ENCODE data around the gene CD24.
"Not testable (repeated sequence)": the region's sequence is repeated elsewhere in the genome, so short reads cannot be mapped to it uniquely, and the experiment has no call there.

The CD24 gene

DNA sequence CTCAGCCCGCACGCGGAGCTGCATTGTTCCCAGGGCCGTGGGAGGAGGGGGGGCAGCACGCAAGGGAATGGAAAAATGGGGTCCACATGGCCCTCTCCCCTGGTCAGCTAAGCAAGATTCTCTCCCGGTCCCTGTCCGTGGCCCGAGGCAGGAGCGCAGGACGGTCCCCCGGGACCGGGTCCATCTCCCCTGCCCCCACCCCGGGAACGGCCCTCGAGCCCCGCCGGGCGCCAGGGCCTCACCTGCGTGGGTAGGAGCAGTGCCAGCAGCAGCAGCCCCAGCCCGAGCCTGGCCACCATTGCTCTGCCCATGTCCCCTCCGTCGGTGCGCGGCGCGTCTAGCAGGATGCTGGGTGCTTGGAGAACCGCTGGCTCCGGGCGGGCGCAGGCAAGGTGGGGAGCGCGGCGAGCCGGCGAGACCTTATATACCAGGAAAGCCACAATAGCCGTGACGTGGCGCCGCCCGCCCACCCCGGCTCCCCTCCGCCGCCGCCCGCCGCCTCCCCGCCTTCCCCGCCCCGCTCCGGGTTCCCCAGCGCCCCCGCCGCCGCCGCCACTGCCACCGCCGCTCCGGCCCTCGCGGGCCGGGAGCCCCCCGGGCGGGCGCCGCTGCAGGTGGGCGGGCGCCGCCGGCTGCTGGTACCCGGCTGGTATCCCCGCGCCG is at the start of gene CD24:
CD24 (minus strand) TSS at position 394 of the 663 bp plus-strand sequence; CDS start at position 311, 83 bp downstream.
- TF ChIP-seq GATA1 (IDR thresholded peaks at IDR 0.05; ENCODE audit: low read depth, low read length) (no peak), POLR2A (IDR thresholded peaks at IDR 0.05; ENCODE audit: low read length) (no peak)
- DNase-seq = no peak

- DNase-seq = no peak
These were observed 47.1 kb upstream of the CD24 start for GRCh38 chr6:107021446-107022185.

GRCh38 chr6:107020239-107020638 is 45.7 kb upstream of the CD24 start:
- no peak for DNase-seq
- TF ChIP-seq POLR2A (IDR thresholded peaks at IDR 0.05; ENCODE audit: low read length) (no peak), GATA1 (IDR thresholded peaks at IDR 0.05; ENCODE audit: low read depth, low read length) (no peak)

More at GRCh38 chr6:107021446-107022185, 47.1 kb upstream of the CD24 start:
- no peak for TF ChIP-seq GATA1 (IDR thresholded peaks at IDR 0.05; ENCODE audit: low read depth, low read length)
- TF ChIP-seq POLR2A (IDR thresholded peaks at IDR 0.05; ENCODE audit: low read length) = no peak

GRCh38 chr6:107019628-107020027 is 45.1 kb upstream of the CD24 start:
- DNase-seq = not testable (repeated sequence)

- TF ChIP-seq POLR2A (IDR thresholded peaks at IDR 0.05; ENCODE audit: low read length) (no peak), GATA1 (IDR thresholded peaks at IDR 0.05; ENCODE audit: low read depth, low read length) (no peak)
- DNase-seq = no peak
These were observed 44.5 kb upstream of the CD24 start for GRCh38 chr6:107019047-107019446.

DNA sequence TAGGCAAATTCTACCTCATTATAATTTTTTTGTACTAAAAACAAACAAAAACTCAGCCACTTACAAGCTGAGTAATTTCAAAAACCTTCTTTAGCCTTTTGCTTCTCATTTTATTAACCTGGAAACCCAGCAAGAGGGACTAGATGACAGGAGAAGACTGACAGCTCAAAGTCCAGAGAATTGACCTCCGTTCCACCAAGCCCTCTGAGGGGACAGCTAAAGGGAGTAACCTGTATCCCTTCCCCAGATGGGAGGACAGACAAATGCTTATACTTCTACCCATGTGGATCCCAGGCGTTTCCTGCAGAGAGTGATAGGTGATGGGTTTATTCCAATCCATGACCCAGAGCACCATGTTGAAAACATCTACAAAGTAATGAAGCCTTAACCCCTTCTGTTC is 35.0 kb upstream of the CD24 start:
- DNase-seq = no peak
- no peak for TF ChIP-seq POLR2A (IDR thresholded peaks at IDR 0.05; ENCODE audit: low read length)
- no peak for TF ChIP-seq GATA1 (IDR thresholded peaks at IDR 0.05; ENCODE audit: low read depth, low read length)

GRCh38 chr6:106997392-106998158 is 23.0 kb upstream of the CD24 start:
- TF ChIP-seq POLR2A (IDR thresholded peaks at IDR 0.05; ENCODE audit: low read length) (no peak), GATA1 (IDR thresholded peaks at IDR 0.05; ENCODE audit: low read depth, low read length) (no peak)
- DNase-seq = peak; percentile 53 to 72

DNA sequence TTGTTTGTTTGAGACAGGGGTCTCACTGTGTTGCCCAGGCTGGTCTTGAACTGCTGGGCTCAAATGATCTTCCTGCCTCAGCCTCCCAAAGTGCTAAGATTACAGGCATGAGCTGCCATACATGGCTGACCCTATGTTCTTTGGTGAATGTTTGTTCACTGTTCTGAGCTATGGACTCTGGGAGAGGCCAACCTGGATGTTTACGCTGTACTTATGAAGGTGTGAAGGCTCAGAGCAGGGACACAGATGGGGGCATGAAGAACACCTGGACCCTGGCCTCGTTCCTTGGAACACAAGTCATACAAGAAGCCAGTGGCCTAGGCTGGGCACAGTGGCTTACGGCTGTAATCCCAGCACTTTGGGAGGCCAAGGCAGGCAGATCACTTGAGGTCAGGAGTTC is 21.1 kb upstream of the CD24 start:
- no peak for DNase-seq
- TF ChIP-seq POLR2A (IDR thresholded peaks at IDR 0.05; ENCODE audit: low read length) (no peak), GATA1 (IDR thresholded peaks at IDR 0.05; ENCODE audit: low read depth, low read length) (no peak)

DNA sequence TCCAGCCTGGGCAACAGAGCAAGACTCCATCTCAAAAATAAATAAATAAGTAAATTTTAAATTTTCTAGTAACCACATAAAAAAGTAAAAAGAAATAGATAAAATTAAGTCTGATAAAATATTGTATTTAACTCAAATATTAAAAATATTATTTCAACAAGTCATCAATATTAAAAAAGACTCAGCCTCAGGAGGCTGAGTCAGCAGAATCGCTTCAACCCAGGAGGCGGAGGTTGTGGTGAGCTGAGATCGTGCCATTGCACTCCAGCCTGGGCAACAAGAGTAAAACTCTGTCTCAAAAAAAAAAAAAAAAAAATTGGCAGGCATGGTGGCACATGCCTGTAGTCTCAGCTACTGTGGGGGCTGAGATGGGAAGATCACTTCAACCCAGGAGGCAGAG is 15.2 kb upstream of the CD24 start:
- not testable (repeated sequence) for DNase-seq

DNA sequence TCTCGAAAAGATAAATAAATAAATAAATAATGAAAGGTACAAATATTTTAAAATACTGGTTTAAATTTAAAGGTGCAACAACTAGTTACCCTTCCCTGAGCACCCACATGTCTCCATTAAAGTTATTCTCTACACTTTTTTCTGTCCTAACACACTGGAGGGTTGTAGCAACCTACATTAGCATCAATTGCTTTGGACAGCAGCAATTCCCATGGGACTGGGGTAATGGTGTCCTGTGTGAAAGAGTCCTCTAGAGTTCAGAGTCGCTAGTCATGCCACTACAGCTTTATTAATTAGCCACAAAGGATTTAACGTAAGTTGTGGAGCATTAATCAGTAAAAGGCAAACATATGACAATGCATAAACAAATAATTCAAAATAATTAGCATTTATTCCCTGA is 14.1 kb upstream of the CD24 start:
- no peak for DNase-seq
- TF ChIP-seq GATA1 (IDR thresholded peaks at IDR 0.05; ENCODE audit: low read depth, low read length) (no peak), POLR2A (IDR thresholded peaks at IDR 0.05; ENCODE audit: low read length) (no peak)

GRCh38 chr6:106981926-106982325 is 7.4 kb upstream of the CD24 start:
- no peak for DNase-seq
- TF ChIP-seq POLR2A (IDR thresholded peaks at IDR 0.05; ENCODE audit: low read length) = no peak
- TF ChIP-seq GATA1 (IDR thresholded peaks at IDR 0.05; ENCODE audit: low read depth, low read length) = no peak

DNA sequence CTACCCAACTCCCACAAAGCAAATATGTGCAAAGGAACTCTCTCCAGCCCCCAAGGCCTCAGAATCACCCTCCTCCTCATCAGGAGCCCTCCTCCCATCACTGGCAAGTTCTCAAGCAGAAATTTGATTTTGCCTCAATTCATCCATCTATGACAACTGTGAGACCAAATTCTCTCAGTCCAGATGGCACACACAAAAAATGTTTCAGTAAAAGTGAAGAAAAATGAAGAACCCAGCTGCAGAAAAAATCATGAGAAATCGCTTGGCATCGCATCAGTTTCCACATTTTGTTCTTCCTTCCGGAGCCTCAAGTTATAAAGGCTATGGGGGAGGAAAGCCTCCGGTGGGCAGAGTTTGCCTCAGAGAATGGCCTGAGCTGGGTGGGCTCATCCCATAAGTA is 6.4 kb upstream of the CD24 start:
- no peak for DNase-seq
- TF ChIP-seq GATA1 (IDR thresholded peaks at IDR 0.05; ENCODE audit: low read depth, low read length) (no peak), POLR2A (IDR thresholded peaks at IDR 0.05; ENCODE audit: low read length) (no peak)

DNA sequence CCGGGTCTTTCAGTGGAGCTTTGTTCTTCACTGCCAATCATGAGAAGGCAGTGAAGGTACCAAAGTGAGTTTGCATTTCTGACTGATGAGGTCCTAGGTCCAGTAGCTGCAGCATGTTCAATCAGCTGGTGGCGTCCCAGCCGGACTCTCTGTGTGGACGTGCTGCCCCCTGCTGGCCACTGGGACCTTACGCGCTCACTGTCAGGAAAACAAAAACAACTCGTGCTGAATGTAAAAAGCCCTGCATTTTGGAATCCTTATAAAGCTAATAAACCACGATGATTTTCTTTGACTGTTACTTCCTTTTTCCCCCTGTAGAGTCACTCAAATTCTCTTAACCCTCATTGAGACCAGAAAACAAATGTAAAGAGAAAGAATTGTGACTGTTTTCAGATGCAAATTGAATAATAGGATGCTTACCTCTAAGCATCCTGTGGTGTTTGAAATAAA is 4.9 kb upstream of the CD24 start:
- TF ChIP-seq GATA1 (IDR thresholded peaks at IDR 0.05; ENCODE audit: low read depth, low read length) (no peak), POLR2A (IDR thresholded peaks at IDR 0.05; ENCODE audit: low read length) (no peak)
- peak; percentile 77 to 89 for DNase-seq

GRCh38 chr6:106977246-106977645 is 2.7 kb upstream of the CD24 start:
- TF ChIP-seq GATA1 (IDR thresholded peaks at IDR 0.05; ENCODE audit: low read depth, low read length) (no peak), POLR2A (IDR thresholded peaks at IDR 0.05; ENCODE audit: low read length) (no peak)
- no peak for DNase-seq
